ENCODE measurements around the gene NOTCH1.

- TF ChIP-seq, protein P1, sequence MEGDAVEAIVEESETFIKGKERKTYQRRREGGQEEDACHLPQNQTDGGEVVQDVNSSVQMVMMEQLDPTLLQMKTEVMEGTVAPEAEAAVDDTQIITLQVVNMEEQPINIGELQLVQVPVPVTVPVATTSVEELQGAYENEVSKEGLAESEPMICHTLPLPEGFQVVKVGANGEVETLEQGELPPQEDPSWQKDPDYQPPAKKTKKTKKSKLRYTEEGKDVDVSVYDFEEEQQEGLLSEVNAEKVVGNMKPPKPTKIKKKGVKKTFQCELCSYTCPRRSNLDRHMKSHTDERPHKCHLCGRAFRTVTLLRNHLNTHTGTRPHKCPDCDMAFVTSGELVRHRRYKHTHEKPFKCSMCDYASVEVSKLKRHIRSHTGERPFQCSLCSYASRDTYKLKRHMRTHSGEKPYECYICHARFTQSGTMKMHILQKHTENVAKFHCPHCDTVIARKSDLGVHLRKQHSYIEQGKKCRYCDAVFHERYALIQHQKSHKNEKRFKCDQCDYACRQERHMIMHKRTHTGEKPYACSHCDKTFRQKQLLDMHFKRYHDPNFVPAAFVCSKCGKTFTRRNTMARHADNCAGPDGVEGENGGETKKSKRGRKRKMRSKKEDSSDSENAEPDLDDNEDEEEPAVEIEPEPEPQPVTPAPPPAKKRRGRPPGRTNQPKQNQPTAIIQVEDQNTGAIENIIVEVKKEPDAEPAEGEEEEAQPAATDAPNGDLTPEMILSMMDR (conservative IDR thresholded peaks at IDR 0.05; ENCODE audit: low read length) = no peak
- TF ChIP-seq EZH2phosphoT487 (IDR thresholded peaks at IDR 0.05; ENCODE audit: borderline replicate concordance, low read depth, low read length) = no peak
Measured at GRCh38 chr9:136557036-136557435, 11.2 kb upstream of the NOTCH1 start.
